Keratinocyte (primary cell): ENCODE results near the gene DPM2.

Experiments
- EZH2 ChIP-seq: IDR thresholded peaks from one replicate; pipeline ENCODE4 v1.6.1; 2012; ENCODE audit warnings: inconsistent platforms, mild to moderate bottlenecking, low read length, moderate library complexity
- TF ChIP-seq, protein P1 (sequence below), 3 experiments: IDR thresholded peaks in 1 of 3; conservative IDR thresholded peaks in 1 of 3; optimal IDR thresholded peaks in 1 of 3; 2 replicates in 2 of 3; 3 replicates in 1 of 3; pipeline versions ENCODE3 to v1.5.1; 2011; ENCODE audit warnings: low read length in 3 of 3, mild to moderate bottlenecking in 3 of 3, moderate library complexity in 2 of 3, control low read depth in 1 of 3, inconsistent platforms in 1 of 3; ENCODE audit not compliant: insufficient read depth in 2 of 3; ENCODE audit errors: extremely low read depth in 1 of 3

DNA sequence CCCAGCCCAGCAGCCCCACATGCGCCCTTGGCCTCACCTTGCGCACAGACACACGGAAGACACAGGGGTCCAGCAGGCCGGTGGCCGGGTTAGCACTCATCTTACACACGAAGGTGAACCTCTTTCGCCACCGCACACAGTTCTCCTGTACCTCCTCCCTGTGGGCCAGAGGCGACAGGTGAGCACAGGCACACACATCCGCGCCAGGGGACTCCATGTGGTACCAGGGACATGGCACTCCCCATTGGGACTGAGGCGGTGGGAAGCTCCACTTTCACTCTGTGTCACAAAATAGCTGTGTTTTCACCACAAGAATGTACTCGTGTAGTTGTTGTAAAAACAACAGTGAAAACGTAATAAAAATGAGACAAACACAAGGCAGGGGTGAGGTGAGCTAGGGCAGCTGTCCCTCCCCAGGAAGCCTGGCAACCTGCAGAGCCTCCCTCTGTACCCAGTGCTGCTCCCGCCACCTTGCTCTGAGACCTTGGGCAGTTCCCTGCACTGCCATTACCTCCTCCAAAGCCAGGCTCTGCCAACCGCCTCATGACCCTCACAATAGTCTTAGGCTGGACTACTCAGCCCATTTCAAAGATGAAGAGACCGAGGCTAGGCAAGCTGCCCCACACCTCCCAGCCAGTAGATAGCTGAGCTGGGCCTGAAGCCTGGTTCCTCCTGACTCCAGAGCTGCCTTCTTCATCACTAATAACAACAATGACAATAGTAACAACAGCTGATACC lies 16.3 kb upstream of the DPM2 start:
- TF ChIP-seq, protein P1, sequence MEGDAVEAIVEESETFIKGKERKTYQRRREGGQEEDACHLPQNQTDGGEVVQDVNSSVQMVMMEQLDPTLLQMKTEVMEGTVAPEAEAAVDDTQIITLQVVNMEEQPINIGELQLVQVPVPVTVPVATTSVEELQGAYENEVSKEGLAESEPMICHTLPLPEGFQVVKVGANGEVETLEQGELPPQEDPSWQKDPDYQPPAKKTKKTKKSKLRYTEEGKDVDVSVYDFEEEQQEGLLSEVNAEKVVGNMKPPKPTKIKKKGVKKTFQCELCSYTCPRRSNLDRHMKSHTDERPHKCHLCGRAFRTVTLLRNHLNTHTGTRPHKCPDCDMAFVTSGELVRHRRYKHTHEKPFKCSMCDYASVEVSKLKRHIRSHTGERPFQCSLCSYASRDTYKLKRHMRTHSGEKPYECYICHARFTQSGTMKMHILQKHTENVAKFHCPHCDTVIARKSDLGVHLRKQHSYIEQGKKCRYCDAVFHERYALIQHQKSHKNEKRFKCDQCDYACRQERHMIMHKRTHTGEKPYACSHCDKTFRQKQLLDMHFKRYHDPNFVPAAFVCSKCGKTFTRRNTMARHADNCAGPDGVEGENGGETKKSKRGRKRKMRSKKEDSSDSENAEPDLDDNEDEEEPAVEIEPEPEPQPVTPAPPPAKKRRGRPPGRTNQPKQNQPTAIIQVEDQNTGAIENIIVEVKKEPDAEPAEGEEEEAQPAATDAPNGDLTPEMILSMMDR (optimal IDR thresholded peaks at IDR 0.05 in 1 of 3, IDR thresholded peaks at IDR 0.05 in 1 of 3, conservative IDR thresholded peaks at IDR 0.05 in 1 of 3; ENCODE audit: extremely low read depth in 1 of 3, insufficient read depth in 2 of 3, low read length in 3 of 3): no peak
- TF ChIP-seq EZH2: no peak
